Small intestine (tissue), 16 donors: ENCODE measurements around the gene ZFPL1. TPM values are rescaled to one million over a fixed set of nuclear protein-coding genes. Genes with fewer than 3 reads are reported as not detected.

ENCODE experiments used
- DNase-seq, 2 donors: peaks; one replicate each; pipeline versions ENCODE4 v3.0.0 to v3.0.0-alpha.2; 2013
- FAIRE-seq: peaks from 2 replicates; lab custom pipeline; 2012; peaks lifted over from hg19 to GRCh38; lab: Jason Lieb, UNC
- H3K27ac ChIP-seq, 3 donors: one replicate each; pipeline ENCODE4 v1.5.1; 2013; ENCODE audit warnings: low read length in 2 of 3, mild to moderate bottlenecking in 2 of 3, control low read depth in 1 of 3, inconsistent platforms in 1 of 3, low read depth in 1 of 3, moderate library complexity in 1 of 3
- H3K27me3 ChIP-seq, 3 donors: one replicate each; pipeline ENCODE4 v1.6.1; 2013; ENCODE audit warnings: low read length in 3 of 3, inconsistent platforms in 1 of 3; ENCODE audit not compliant: control insufficient read depth in 3 of 3, insufficient read depth in 3 of 3
- H3K36me3 ChIP-seq, 3 donors: one replicate each; pipeline ENCODE4 v1.6.1; 2013; ENCODE audit warnings: low read length in 3 of 3, inconsistent platforms in 1 of 3, low read depth in 1 of 3, mild to moderate bottlenecking in 1 of 3, moderate library complexity in 1 of 3; ENCODE audit not compliant: control insufficient read depth in 3 of 3, insufficient read depth in 2 of 3
- H3K4me1 ChIP-seq, 3 donors: one replicate each; pipeline ENCODE4 v1.6.1; 2013; ENCODE audit warnings: low read length in 2 of 3, inconsistent platforms in 1 of 3, low read depth in 1 of 3, mild to moderate bottlenecking in 1 of 3, moderate library complexity in 1 of 3; ENCODE audit not compliant: control insufficient read depth in 3 of 3, insufficient read depth in 2 of 3
- H3K4me3 ChIP-seq, 3 donors: one replicate each; pipeline ENCODE4 v1.5.1; 2013; ENCODE audit warnings: low read length in 3 of 3, control low read depth in 1 of 3, inconsistent platforms in 1 of 3, low read depth in 1 of 3, mild to moderate bottlenecking in 1 of 3, moderate library complexity in 1 of 3
- H3K9me3 ChIP-seq, 2 donors: one replicate each; pipeline ENCODE4 v1.6.1; 2013; ENCODE audit warnings: low read depth in 1 of 2, low read length in 1 of 2; ENCODE audit not compliant: control insufficient read depth in 2 of 2, insufficient read depth in 1 of 2
- WGBS, 3 donors: extraction: QIAGEN DNeasy Blood & Tissue Kit; methylation state at CpG; one replicate each; pipeline ENCODE4 v1.1.7; 2013; 5-methylcytosine and 5-hydroxymethylcytosine counted together
- long read RNA-seq, 10 donors: transcript quantifications; one replicate each; lab custom pipeline, GENCODE V29; 2026
- polyA plus RNA-seq, 4 donors: library from polyadenylated mRNA; stranded (reverse) in 3 of 4; unstranded in 1 of 4; fragments of 200-250 nt in 3 of 4; fragments of 120-200 nt in 1 of 4; gene quantifications; one replicate each; pipeline versions ENCODE4 v1.2.1 to v1.2.3, GENCODE V29; 2013
- donor health status: healthy with polysubstance abuse.
- donor health status: control.
- donor health status: control.
- donor health status: Bipolar disorder and iron deficiency.
- donor health status: healthy.

ZFPL1 gene
- polyA plus RNA-seq: 10 to 100 TPM; 40.5 to 65.8 (median 53.7) TPM
- long read RNA-seq, donor 1, transcript ZFPL1-203 (2 exons, 478 nt): minor isoform, 6 of 23 reads
- long read RNA-seq, donor 1, transcript ZFPL1-201 (8 exons, 1,371 nt): major isoform, 9 of 23 reads
- long read RNA-seq, donor 1, partial matches to known transcripts: 6 of 23 reads
- long read RNA-seq, donor 1, other reads (novel, unspliced or antisense): 0 of 23 reads
- long read RNA-seq, donor 2, partial matches to known transcripts: 0 of 3 reads
- long read RNA-seq, donor 2, other reads (novel, unspliced or antisense): 0 of 3 reads
- long read RNA-seq, donor 3, partial matches to known transcripts: 6 of 11 reads
- long read RNA-seq, donor 3, other reads (novel, unspliced or antisense): 0 of 11 reads
- long read RNA-seq, donor 4, partial matches to known transcripts: 0 of 1 reads
- long read RNA-seq, donor 4, other reads (novel, unspliced or antisense): 0 of 1 reads
- long read RNA-seq, donor 5, partial matches to known transcripts: 0 of 1 reads
- long read RNA-seq, donor 5, other reads (novel, unspliced or antisense): 0 of 1 reads
- long read RNA-seq, donor 6, partial matches to known transcripts: 0 of 4 reads
- long read RNA-seq, donor 6, other reads (novel, unspliced or antisense): 0 of 4 reads
- long read RNA-seq, donor 7: 0 reads
- long read RNA-seq, donor 8, partial matches to known transcripts: 0 of 1 reads
- long read RNA-seq, donor 8, other reads (novel, unspliced or antisense): 0 of 1 reads
- long read RNA-seq, donor 9: 0 reads
- long read RNA-seq, donor 10, partial matches to known transcripts: 0 of 5 reads
- long read RNA-seq, donor 10, other reads (novel, unspliced or antisense): 0 of 5 reads

GRCh38 chr11:65083834-65084597 is at the start of gene ZFPL1, which contains the start of gene CDCA5:
Gene ZFPL1, plus strand, starts transcription at chr11:65084222. Its CDS starts 477 bp downstream, at chr11:65084699.
Gene CDCA5, minus strand, starts transcription at chr11:65084040. Its CDS starts 62 bp downstream, at chr11:65083978.
- peak within 1 kb of the TSS; percentile 58 to 97 (median 92) for H3K27ac ChIP-seq
- WGBS, 3 donors: 0% methylated on average over 66 to 79 of the region's 79 CpGs
- peaks cover 7 to 53% (median 11%) of the 10 kb centered on the region in 3 donors for H3K36me3 ChIP-seq
- H3K27me3 ChIP-seq: no peaks in the 10 kb centered on the region
- peaks cover 0 to 22% (median 2%) of the 10 kb centered on the region in 3 donors for H3K4me1 ChIP-seq
- FAIRE-seq (no peak), DNase-seq (peak; percentile 94 to 97)
- no peaks in the 10 kb centered on the region for H3K9me3 ChIP-seq
- peak within 1 kb of the TSS; percentile 67 to 82 (median 68) for H3K4me3 ChIP-seq

GRCh38 chr11:65034423-65034822 is 49.6 kb upstream of the ZFPL1 start:
- Histone ChIP-seq H3K27ac (no peak overlapping the region), H3K36me3 (peaks cover 3 to 80% (median 8%) of the 10 kb centered on the region in 3 donors), H3K4me3 (no peak overlapping the region), H3K27me3 (no peaks in the 10 kb centered on the region), H3K9me3 (no peaks in the 10 kb centered on the region), H3K4me1 (no peaks in the 10 kb centered on the region)
- FAIRE-seq (no peak), DNase-seq (no peak)
- WGBS, 3 donors: 94 to 100% (median 97%) methylated on average over 2 of the region's 2 CpGs

GRCh38 chr11:65035579-65035978 is 48.4 kb upstream of the ZFPL1 start:
- H3K4me1 ChIP-seq: no peaks in the 10 kb centered on the region
- H3K36me3 ChIP-seq: peaks cover 3 to 86% (median 8%) of the 10 kb centered on the region in 3 donors
- no peaks in the 10 kb centered on the region for H3K9me3 ChIP-seq
- no peak overlapping the region for H3K4me3 ChIP-seq
- 81 to 89% (median 86%) methylated on average over 11 of the region's 11 CpGs for WGBS, 3 donors
- no peak for DNase-seq
- H3K27me3 ChIP-seq: no peaks in the 10 kb centered on the region
- H3K27ac ChIP-seq: no peak overlapping the region
- no peak for FAIRE-seq

- WGBS, 3 donors: 69 to 85% (median 74%) methylated on average over 6 of the region's 6 CpGs
- H3K4me3 ChIP-seq: no peak overlapping the region
- no peaks in the 10 kb centered on the region for H3K9me3 ChIP-seq
- H3K27me3 ChIP-seq: no peaks in the 10 kb centered on the region
- peaks cover 3 to 75% (median 8%) of the 10 kb centered on the region in 3 donors for H3K36me3 ChIP-seq
- DNase-seq (no peak), FAIRE-seq (no peak)
- no peak overlapping the region for H3K27ac ChIP-seq
- H3K4me1 ChIP-seq: no peaks in the 10 kb centered on the region
Measured at GRCh38 chr11:65036931-65037330, 47.1 kb upstream of the ZFPL1 start.

GRCh38 chr11:65040520-65040846 is 43.5 kb upstream of the ZFPL1 start:
- Histone ChIP-seq H3K4me1 (peaks cover 0 to 7% (median 0%) of the 10 kb centered on the region in 3 donors), H3K4me3 (peak overlapping the region; percentile 46 to 91 (median 66)), H3K9me3 (no peaks in the 10 kb centered on the region), H3K36me3 (peaks cover 3 to 75% (median 5%) of the 10 kb centered on the region in 3 donors), H3K27me3 (no peaks in the 10 kb centered on the region), H3K27ac (peak overlapping the region; percentile 85 to 98 (median 98))
- FAIRE-seq (no peak), DNase-seq (no peak)
- WGBS, 3 donors: 1 to 18% (median 10%) methylated on average over 7 of the region's 7 CpGs

GRCh38 chr11:65040847-65041622 is 43.0 kb upstream of the ZFPL1 start, which contains the start of gene SAC3D1:
Gene SAC3D1, plus strand, starts transcription at chr11:65041210. Its CDS starts 83 bp downstream, at chr11:65041293.
- H3K4me1 ChIP-seq: peaks cover 0 to 7% (median 0%) of the 10 kb centered on the region in 3 donors
- H3K27ac ChIP-seq: peak within 1 kb of the TSS; percentile 85 to 98 (median 98)
- peak; percentile 94 to 95 for DNase-seq
- H3K4me3 ChIP-seq: peak within 1 kb of the TSS; percentile 60 to 91 (median 66)
- H3K9me3 ChIP-seq: no peaks in the 10 kb centered on the region
- peaks cover 1 to 75% (median 5%) of the 10 kb centered on the region in 3 donors for H3K36me3 ChIP-seq
- no peaks in the 10 kb centered on the region for H3K27me3 ChIP-seq
- FAIRE-seq: no peak
- 0 to 1% (median 0%) methylated on average over 57 to 91 of the region's 91 CpGs for WGBS, 3 donors

- WGBS, 3 donors: 81 to 89% (median 87%) methylated on average over 6 of the region's 6 CpGs
- peaks cover 0 to 15% (median 2%) of the 10 kb centered on the region in 3 donors for H3K4me1 ChIP-seq
- H3K27ac ChIP-seq: no peak overlapping the region
- H3K27me3 ChIP-seq: peaks cover 0 to 4% (median 0%) of the 10 kb centered on the region in 3 donors
- H3K4me3 ChIP-seq: no peak overlapping the region
- H3K36me3 ChIP-seq: peaks cover 1 to 65% (median 5%) of the 10 kb centered on the region in 3 donors
- DNase-seq: no peak
- no peaks in the 10 kb centered on the region for H3K9me3 ChIP-seq
- no peak for FAIRE-seq
Measured at GRCh38 chr11:65042891-65043290, 41.1 kb upstream of the ZFPL1 start.
